GM12892 (cell line): Measurements from ENCODE around the gene MLLT1.

Experiments used
- DNase-seq: peaks from one replicate; pipeline ENCODE4 v3.0.0; 2011; ENCODE audit not compliant: insufficient read length
- FAIRE-seq: peaks from 2 replicates; lab custom pipeline; 2011; peaks lifted over from hg19 to GRCh38; lab: Jason Lieb, UNC
- POLR2A ChIP-seq: IDR thresholded peaks from 2 replicates; pipeline ENCODE4 v1.6.1; 2011; ENCODE audit warnings: low read depth, low read length, control low read depth
- POLR2AphosphoS5 ChIP-seq: IDR thresholded peaks from 2 replicates; pipeline ENCODE4 v1.6.1; 2011; ENCODE audit warnings: low read depth, low read length, control low read depth
- TAF1 ChIP-seq: IDR thresholded peaks from 2 replicates; pipeline ENCODE4 v1.6.1; 2011; ENCODE audit warnings: low read depth, mild to moderate bottlenecking, control low read depth, low read length, borderline replicate concordance

Gene MLLT1

GRCh38 chr19:6210721-6211600, 68.8 kb downstream of the MLLT1 start:
- FAIRE-seq (no peak), DNase-seq (no peak)
- TF ChIP-seq TAF1 (no peak), POLR2AphosphoS5 (no peak), POLR2A (no peak)

GRCh38 chr19:6210091-6210490, 69.7 kb downstream of the MLLT1 start:
- FAIRE-seq (no peak), DNase-seq (no peak)
- TF ChIP-seq POLR2A (no peak), POLR2AphosphoS5 (no peak), TAF1 (no peak)

GRCh38 chr19:6209680-6210079, 70.1 kb downstream of the MLLT1 start:
- FAIRE-seq (no peak), DNase-seq (no peak)
- TF ChIP-seq POLR2AphosphoS5 (0 out of 2 replicates have a peak, but pooled peaks have one; percentile 23), TAF1 (no peak)

GRCh38 chr19:6209233-6209632, 70.5 kb downstream of the MLLT1 start:
- DNase-seq (no peak), FAIRE-seq (no peak)
- no peak for TF ChIP-seq POLR2A

- no peak for FAIRE-seq
- no peak for DNase-seq
- TF ChIP-seq POLR2A (no peak), POLR2AphosphoS5 (no peak), TAF1 (no peak)
Observed at GRCh38 chr19:6204866-6205723, 74.7 kb downstream of the MLLT1 start.

- TF ChIP-seq POLR2AphosphoS5 = no peak
- TF ChIP-seq POLR2A = no peak
- no peak for TF ChIP-seq TAF1
- DNase-seq = no peak
- no peak for FAIRE-seq
Observed at GRCh38 chr19:6204212-6204611, 75.6 kb downstream of the MLLT1 start.

GRCh38 chr19:6199240-6199994, 80.4 kb downstream of the MLLT1 start:
- peak; percentile 75 for TF ChIP-seq POLR2AphosphoS5
- peak; percentile 78 for TF ChIP-seq POLR2A
- TF ChIP-seq TAF1 = no peak; the same call in 1 of the 2 replicates
- FAIRE-seq = peak; percentile 100
- DNase-seq = peak; percentile 99

GRCh38 chr19:6198896-6199239, 80.9 kb downstream of the MLLT1 start:
- no peak for FAIRE-seq
- DNase-seq = no peak
- no peak for TF ChIP-seq POLR2A
- TF ChIP-seq POLR2AphosphoS5 = no peak
- TF ChIP-seq TAF1 = no peak

GRCh38 chr19:6196361-6196760, 83.4 kb downstream of the MLLT1 start:
- DNase-seq = no peak
- FAIRE-seq = no peak
- TF ChIP-seq POLR2A (no peak), POLR2AphosphoS5 (no peak), TAF1 (no peak)

- no peak for FAIRE-seq
- TF ChIP-seq POLR2AphosphoS5 (no peak), TAF1 (no peak)
- no peak for DNase-seq
Observed at GRCh38 chr19:6188811-6189210, 91.0 kb downstream of the MLLT1 start.

- DNase-seq (no peak), FAIRE-seq (no peak)
- TF ChIP-seq POLR2A = no peak
- no peak for TF ChIP-seq POLR2AphosphoS5
- TF ChIP-seq TAF1 = no peak
Observed at GRCh38 chr19:6187374-6187773, 92.4 kb downstream of the MLLT1 start.
